H1 (cell line): ENCODE data around the gene CYTIP. TPM values are rescaled to one million over a fixed set of nuclear protein-coding genes. Genes with fewer than 3 reads are reported as not detected.

ENCODE experiments used
- polyA plus RNA-seq, 7 experiments: library from polyadenylated mRNA; depleted of rRNA in 3 of 7; stranded (reverse) in 5 of 7; unstranded in 2 of 7; fragments of >200 nt in 5 of 7; fragments of 200-250 nt in 2 of 7; gene quantifications; 1 replicate in 5 of 7; 2 replicates in 1 of 7; 4 replicates in 1 of 7; pipeline versions ENCODE4 v1.2.1 to v1.2.3, GENCODE V29; 2011 to 2013; ENCODE audit warnings: missing spikeins in 2 of 7, mixed read lengths in 2 of 7
- total RNA-seq: library from RNA; stranded (reverse); fragmentation: NEBNext Ultra II Directional; extraction: Animal tissue kit (Norgen Biotek cat#: 25700); gene quantifications from 2 replicates; pipeline ENCODE4 v1.2.1, GENCODE V29; 2021
- TF ChIP-seq, protein P1 (sequence below): fragments of 300-600 bp; sonication (generic); IDR thresholded peaks from 2 replicates; pipeline ENCODE4 v1.7.1; 2012; ENCODE audit warnings: low read length, moderate library complexity, mild to moderate bottlenecking, inconsistent platforms; ENCODE audit not compliant: insufficient replicate concordance

Gene CYTIP
- total and polyA plus RNA-seq, 2 of the 8 experiments (the other 6 are each of a cell fraction or from before 2014, with no cell fraction given) = 0.12 TPM; not detected in 1

- TF ChIP-seq, protein P1, sequence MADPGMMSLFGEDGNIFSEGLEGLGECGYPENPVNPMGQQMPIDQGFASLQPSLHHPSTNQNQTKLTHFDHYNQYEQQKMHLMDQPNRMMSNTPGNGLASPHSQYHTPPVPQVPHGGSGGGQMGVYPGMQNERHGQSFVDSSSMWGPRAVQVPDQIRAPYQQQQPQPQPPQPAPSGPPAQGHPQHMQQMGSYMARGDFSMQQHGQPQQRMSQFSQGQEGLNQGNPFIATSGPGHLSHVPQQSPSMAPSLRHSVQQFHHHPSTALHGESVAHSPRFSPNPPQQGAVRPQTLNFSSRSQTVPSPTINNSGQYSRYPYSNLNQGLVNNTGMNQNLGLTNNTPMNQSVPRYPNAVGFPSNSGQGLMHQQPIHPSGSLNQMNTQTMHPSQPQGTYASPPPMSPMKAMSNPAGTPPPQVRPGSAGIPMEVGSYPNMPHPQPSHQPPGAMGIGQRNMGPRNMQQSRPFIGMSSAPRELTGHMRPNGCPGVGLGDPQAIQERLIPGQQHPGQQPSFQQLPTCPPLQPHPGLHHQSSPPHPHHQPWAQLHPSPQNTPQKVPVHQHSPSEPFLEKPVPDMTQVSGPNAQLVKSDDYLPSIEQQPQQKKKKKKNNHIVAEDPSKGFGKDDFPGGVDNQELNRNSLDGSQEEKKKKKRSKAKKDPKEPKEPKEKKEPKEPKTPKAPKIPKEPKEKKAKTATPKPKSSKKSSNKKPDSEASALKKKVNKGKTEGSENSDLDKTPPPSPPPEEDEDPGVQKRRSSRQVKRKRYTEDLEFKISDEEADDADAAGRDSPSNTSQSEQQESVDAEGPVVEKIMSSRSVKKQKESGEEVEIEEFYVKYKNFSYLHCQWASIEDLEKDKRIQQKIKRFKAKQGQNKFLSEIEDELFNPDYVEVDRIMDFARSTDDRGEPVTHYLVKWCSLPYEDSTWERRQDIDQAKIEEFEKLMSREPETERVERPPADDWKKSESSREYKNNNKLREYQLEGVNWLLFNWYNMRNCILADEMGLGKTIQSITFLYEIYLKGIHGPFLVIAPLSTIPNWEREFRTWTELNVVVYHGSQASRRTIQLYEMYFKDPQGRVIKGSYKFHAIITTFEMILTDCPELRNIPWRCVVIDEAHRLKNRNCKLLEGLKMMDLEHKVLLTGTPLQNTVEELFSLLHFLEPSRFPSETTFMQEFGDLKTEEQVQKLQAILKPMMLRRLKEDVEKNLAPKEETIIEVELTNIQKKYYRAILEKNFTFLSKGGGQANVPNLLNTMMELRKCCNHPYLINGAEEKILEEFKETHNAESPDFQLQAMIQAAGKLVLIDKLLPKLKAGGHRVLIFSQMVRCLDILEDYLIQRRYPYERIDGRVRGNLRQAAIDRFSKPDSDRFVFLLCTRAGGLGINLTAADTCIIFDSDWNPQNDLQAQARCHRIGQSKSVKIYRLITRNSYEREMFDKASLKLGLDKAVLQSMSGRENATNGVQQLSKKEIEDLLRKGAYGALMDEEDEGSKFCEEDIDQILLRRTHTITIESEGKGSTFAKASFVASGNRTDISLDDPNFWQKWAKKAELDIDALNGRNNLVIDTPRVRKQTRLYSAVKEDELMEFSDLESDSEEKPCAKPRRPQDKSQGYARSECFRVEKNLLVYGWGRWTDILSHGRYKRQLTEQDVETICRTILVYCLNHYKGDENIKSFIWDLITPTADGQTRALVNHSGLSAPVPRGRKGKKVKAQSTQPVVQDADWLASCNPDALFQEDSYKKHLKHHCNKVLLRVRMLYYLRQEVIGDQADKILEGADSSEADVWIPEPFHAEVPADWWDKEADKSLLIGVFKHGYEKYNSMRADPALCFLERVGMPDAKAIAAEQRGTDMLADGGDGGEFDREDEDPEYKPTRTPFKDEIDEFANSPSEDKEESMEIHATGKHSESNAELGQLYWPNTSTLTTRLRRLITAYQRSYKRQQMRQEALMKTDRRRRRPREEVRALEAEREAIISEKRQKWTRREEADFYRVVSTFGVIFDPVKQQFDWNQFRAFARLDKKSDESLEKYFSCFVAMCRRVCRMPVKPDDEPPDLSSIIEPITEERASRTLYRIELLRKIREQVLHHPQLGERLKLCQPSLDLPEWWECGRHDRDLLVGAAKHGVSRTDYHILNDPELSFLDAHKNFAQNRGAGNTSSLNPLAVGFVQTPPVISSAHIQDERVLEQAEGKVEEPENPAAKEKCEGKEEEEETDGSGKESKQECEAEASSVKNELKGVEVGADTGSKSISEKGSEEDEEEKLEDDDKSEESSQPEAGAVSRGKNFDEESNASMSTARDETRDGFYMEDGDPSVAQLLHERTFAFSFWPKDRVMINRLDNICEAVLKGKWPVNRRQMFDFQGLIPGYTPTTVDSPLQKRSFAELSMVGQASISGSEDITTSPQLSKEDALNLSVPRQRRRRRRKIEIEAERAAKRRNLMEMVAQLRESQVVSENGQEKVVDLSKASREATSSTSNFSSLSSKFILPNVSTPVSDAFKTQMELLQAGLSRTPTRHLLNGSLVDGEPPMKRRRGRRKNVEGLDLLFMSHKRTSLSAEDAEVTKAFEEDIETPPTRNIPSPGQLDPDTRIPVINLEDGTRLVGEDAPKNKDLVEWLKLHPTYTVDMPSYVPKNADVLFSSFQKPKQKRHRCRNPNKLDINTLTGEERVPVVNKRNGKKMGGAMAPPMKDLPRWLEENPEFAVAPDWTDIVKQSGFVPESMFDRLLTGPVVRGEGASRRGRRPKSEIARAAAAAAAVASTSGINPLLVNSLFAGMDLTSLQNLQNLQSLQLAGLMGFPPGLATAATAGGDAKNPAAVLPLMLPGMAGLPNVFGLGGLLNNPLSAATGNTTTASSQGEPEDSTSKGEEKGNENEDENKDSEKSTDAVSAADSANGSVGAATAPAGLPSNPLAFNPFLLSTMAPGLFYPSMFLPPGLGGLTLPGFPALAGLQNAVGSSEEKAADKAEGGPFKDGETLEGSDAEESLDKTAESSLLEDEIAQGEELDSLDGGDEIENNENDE = no peak
- TF ChIP-seq, all 59 proteins: peak for 0
Observed at GRCh38 chr2:157421964-157422363, 21.9 kb downstream of the CYTIP start (continued).
